DOHH2 (cell line): ENCODE data around the gene TEAD3.

ENCODE experiments used
- H3F3A ChIP-seq: fragments of 200-600 bp; sonication (generic), shearing (Covaris generic); 2 replicates; pipeline ENCODE4 v1.6.0; 2016; ENCODE audit warnings: antibody characterized with exemption, mild to moderate bottlenecking; ENCODE audit not compliant: control insufficient read depth, insufficient read depth
- H3K27ac ChIP-seq: fragments of 200-600 bp; sonication (generic); 2 replicates; pipeline ENCODE4 v1.5.1; 2014; ENCODE audit warnings: low read depth, mild to moderate bottlenecking, low read length, moderate library complexity
- H3K27me3 ChIP-seq: fragments of 200-600 bp; sonication (generic); 2 replicates; pipeline ENCODE4 v1.6.1; 2014; ENCODE audit warnings: mild to moderate bottlenecking, low read length, mixed read lengths; ENCODE audit not compliant: control insufficient read depth
- H3K36me3 ChIP-seq: fragments of 200-600 bp; sonication (generic); 2 replicates; pipeline ENCODE4 v1.6.1; 2014; ENCODE audit warnings: mild to moderate bottlenecking, low read length, moderate library complexity, mixed read lengths; ENCODE audit not compliant: control insufficient read depth
- H3K4me1 ChIP-seq: fragments of 200-600 bp; sonication (generic); 2 replicates; pipeline ENCODE4 v1.6.1; 2014; ENCODE audit warnings: mild to moderate bottlenecking, low read length, mixed read lengths; ENCODE audit not compliant: control insufficient read depth
- H3K4me2 ChIP-seq: fragments of 200-600 bp; sonication (generic); 2 replicates; pipeline ENCODE4 v1.6.0; 2014; ENCODE audit warnings: mild to moderate bottlenecking, low read length, moderate library complexity
- H3K4me3 ChIP-seq: fragments of 200-600 bp; sonication (generic); 2 replicates; pipeline ENCODE4 v1.5.1; 2014; ENCODE audit warnings: mild to moderate bottlenecking, low read length, mixed read lengths
- H3K79me2 ChIP-seq: fragments of 200-600 bp; sonication (generic); 2 replicates; pipeline ENCODE4 v1.6.1; 2014; ENCODE audit warnings: mild to moderate bottlenecking, low read length, mixed read lengths; ENCODE audit not compliant: control insufficient read depth
- H3K9me2 ChIP-seq: fragments of 200-600 bp; sonication (generic); replicated peaks from 2 replicates; pipeline ENCODE4 v1.6.1; 2014; ENCODE audit warnings: mild to moderate bottlenecking, low read length, mixed read lengths; ENCODE audit not compliant: control insufficient read depth
- H3K9me3 ChIP-seq: fragments of 200-600 bp; sonication (generic); 2 replicates; pipeline ENCODE4 v1.6.1; 2014; ENCODE audit warnings: antibody characterized with exemption, low read length, mixed read lengths; ENCODE audit not compliant: control insufficient read depth, insufficient read depth
- H4K20me1 ChIP-seq: fragments of 200-600 bp; sonication (generic); 2 replicates; pipeline ENCODE4 v1.6.0; 2014; ENCODE audit warnings: low read depth, mild to moderate bottlenecking, antibody characterized with exemption, low read length, moderate library complexity; ENCODE audit not compliant: control insufficient read depth, insufficient read depth
- CTCF ChIP-seq: fragments of 200-600 bp; sonication (generic); IDR thresholded peaks from one replicate; pipeline ENCODE4 v1.5.1; 2014; ENCODE audit warnings: antibody characterized with exemption, mild to moderate bottlenecking, low read depth, low read length; ENCODE audit not compliant: poor library complexity, severe bottlenecking
- EZH2phosphoT487 ChIP-seq: fragments of 200-600 bp; sonication (generic); IDR thresholded peaks from 2 replicates; pipeline ENCODE4 v1.6.1; 2017; ENCODE audit warnings: borderline replicate concordance, mild to moderate bottlenecking, antibody characterized with exemption, low read length, moderate library complexity, mixed read lengths

Gene TEAD3

DNA sequence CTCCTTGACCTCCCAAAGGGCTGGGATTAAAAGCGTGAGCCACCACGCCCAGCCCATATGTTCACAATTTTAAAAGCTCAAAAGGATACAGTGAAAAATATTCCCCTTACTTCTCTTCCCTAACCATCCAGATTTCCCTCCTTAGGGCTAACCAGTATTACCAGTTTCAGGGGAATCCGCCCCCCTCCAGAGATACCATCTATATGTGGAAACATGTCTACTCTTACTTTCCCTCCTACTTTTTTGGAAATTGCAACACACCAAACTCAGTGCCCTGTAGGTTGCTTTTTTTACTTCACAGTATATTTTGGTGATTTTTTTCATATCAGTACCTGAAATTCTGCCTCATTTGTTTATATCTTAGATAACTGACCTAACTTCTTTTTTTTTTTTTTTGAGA is 35.6 kb downstream of the TEAD3 start:
- H3F3A ChIP-seq, result no peaks in the 10 kb centered on the region
- no peaks in the 10 kb centered on the region for H3K9me2 ChIP-seq
- H3K36me3 ChIP-seq, result peaks cover 26% of the 10 kb centered on the region
- no peak overlapping the region for H3K4me2 ChIP-seq
- H3K27ac ChIP-seq, result no peak overlapping the region
- TF ChIP-seq CTCF (no peak), EZH2phosphoT487 (no peak)
- no peaks in the 10 kb centered on the region for H3K27me3 ChIP-seq
- 0 out of 2 replicates have a peak, but pooled peaks cover 4% of the 10 kb centered on the region for H3K4me1 ChIP-seq
- no peaks in the 10 kb centered on the region for H3K79me2 ChIP-seq
- no peak overlapping the region for H3K4me3 ChIP-seq
- no peaks in the 10 kb centered on the region for H3K9me3 ChIP-seq
- H4K20me1 ChIP-seq, result peaks cover 3% of the 10 kb centered on the region; the same call in 1 of the 2 replicates

DNA sequence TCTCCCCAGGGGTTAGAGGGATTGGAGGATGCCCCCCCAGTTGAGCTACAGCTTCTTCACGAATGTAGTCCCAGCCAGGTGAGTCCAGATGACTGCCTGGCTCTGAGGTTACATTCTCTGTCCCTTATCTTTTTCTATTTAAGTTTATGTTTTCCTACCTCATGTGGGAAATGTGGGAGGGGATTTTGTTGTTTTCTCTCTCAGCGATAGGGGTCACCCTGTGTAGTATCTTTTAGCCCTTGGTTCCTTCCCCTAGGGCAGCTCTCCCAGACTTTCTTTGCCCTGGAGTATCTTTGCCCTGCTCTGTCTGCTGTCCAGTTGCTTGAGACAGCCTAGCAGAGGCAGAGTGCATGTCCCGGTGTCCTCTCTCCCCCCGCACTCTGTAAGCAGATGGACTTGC is 39.0 kb downstream of the TEAD3 start:
- Histone ChIP-seq H3K9me3 (no peaks in the 10 kb centered on the region), H3K4me2 (no peak overlapping the region), H3K9me2 (no peaks in the 10 kb centered on the region), H3K79me2 (peaks cover 13% of the 10 kb centered on the region), H3K4me3 (no peak overlapping the region), H3K27me3 (no peaks in the 10 kb centered on the region), H3F3A (no peaks in the 10 kb centered on the region), H3K27ac (no peak overlapping the region), H3K36me3 (peaks cover 34% of the 10 kb centered on the region), H4K20me1 (peaks cover 3% of the 10 kb centered on the region; the same call in 1 of the 2 replicates), H3K4me1 (peaks cover 13% of the 10 kb centered on the region)
- TF ChIP-seq CTCF (no peak), EZH2phosphoT487 (no peak)

- H3K36me3 ChIP-seq, result peaks cover 24% of the 10 kb centered on the region
- H3K9me2 ChIP-seq, result no peaks in the 10 kb centered on the region
- peaks cover 16% of the 10 kb centered on the region for H3K79me2 ChIP-seq
- no peak overlapping the region for H3K27ac ChIP-seq
- no peak overlapping the region for H3K4me3 ChIP-seq
- H3K9me3 ChIP-seq, result no peaks in the 10 kb centered on the region
- peaks cover 3% of the 10 kb centered on the region; the same call in 1 of the 2 replicates for H4K20me1 ChIP-seq
- H3K27me3 ChIP-seq, result peaks cover 12% of the 10 kb centered on the region
- H3K4me2 ChIP-seq, result no peak overlapping the region; the same call in 1 of the 2 replicates
- 0 out of 2 replicates have a peak, but pooled peaks cover 2% of the 10 kb centered on the region for H3F3A ChIP-seq
- peaks cover 22% of the 10 kb centered on the region for H3K4me1 ChIP-seq
- TF ChIP-seq CTCF, result no peak
- no peak for TF ChIP-seq EZH2phosphoT487
Measured at GRCh38 chr6:35454391-35455110, 42.3 kb downstream of the TEAD3 start.
